Hepatic stellate cell (primary cell): ENCODE results near the gene NDUFS4.
"Not testable (repeated sequence)": the region's sequence is repeated elsewhere in the genome, so short reads cannot be mapped to it uniquely, and the experiment has no call there.

Experiments
- DNase-seq: peaks from one replicate; pipeline ENCODE4 v3.0.0; 2011; ENCODE audit warnings: low spot score

Gene NDUFS4

GRCh38 chr5:53560506-53561191 lies at the start of gene NDUFS4:
TSS of gene NDUFS4 (plus strand) at chr5:53560639. CDS start at chr5:53560663, 24 bp downstream.
- DNase-seq, result peak; percentile 54

GRCh38 chr5:53512539-53512938 lies 47.9 kb upstream of the NDUFS4 start:
- no peak for DNase-seq

GRCh38 chr5:53515988-53516387 lies 44.5 kb upstream of the NDUFS4 start:
- no peak for DNase-seq

GRCh38 chr5:53520813-53521212 lies 39.6 kb upstream of the NDUFS4 start:
- DNase-seq, result no peak

- DNase-seq, result no peak
These were observed 22.7 kb upstream of the NDUFS4 start for GRCh38 chr5:53537711-53538110.

GRCh38 chr5:53540739-53541138 lies 19.7 kb upstream of the NDUFS4 start:
- DNase-seq, result not testable (repeated sequence)

- DNase-seq, result no peak
These were observed 18.6 kb upstream of the NDUFS4 start for GRCh38 chr5:53541859-53542258.

GRCh38 chr5:53542926-53543325 lies 17.5 kb upstream of the NDUFS4 start:
- no peak for DNase-seq

GRCh38 chr5:53543401-53543800 lies 17.0 kb upstream of the NDUFS4 start:
- DNase-seq, result peak; percentile 10

GRCh38 chr5:53545744-53546143 lies 14.7 kb upstream of the NDUFS4 start:
- DNase-seq, result no peak

- no peak for DNase-seq
These were observed 13.2 kb upstream of the NDUFS4 start for GRCh38 chr5:53547226-53547625.

GRCh38 chr5:53548501-53548900 lies 11.9 kb upstream of the NDUFS4 start:
- not testable (repeated sequence) for DNase-seq

- no peak for DNase-seq
These were observed 10.6 kb upstream of the NDUFS4 start for GRCh38 chr5:53549792-53550191.

GRCh38 chr5:53552561-53552960 lies 7.9 kb upstream of the NDUFS4 start:
- DNase-seq, result no peak

- DNase-seq, result no peak
These were observed 6.0 kb upstream of the NDUFS4 start for GRCh38 chr5:53554444-53554843.

- no peak for DNase-seq
These were observed 5.3 kb upstream of the NDUFS4 start for GRCh38 chr5:53555160-53555559.

- no peak for DNase-seq
These were observed 4.4 kb upstream of the NDUFS4 start for GRCh38 chr5:53556001-53556400.

- DNase-seq, result peak; percentile 11
These were observed 3.1 kb upstream of the NDUFS4 start for GRCh38 chr5:53557386-53557785.

- DNase-seq, result no peak
These were observed 1.5 kb upstream of the NDUFS4 start for GRCh38 chr5:53558966-53559365.

GRCh38 chr5:53560028-53560427 lies 411 bp upstream of the NDUFS4 start:
- DNase-seq, result no peak

GRCh38 chr5:53568401-53568800 lies 8.0 kb downstream of the NDUFS4 start:
- no peak for DNase-seq

GRCh38 chr5:53568871-53569270 lies 8.4 kb downstream of the NDUFS4 start:
- no peak for DNase-seq

- DNase-seq, result no peak
These were observed 9.0 kb downstream of the NDUFS4 start for GRCh38 chr5:53569453-53569852.

GRCh38 chr5:53571403-53571802 lies 11.0 kb downstream of the NDUFS4 start:
- DNase-seq, result no peak
